Caco-2 (cell line): ENCODE results near the gene APRT. TPM values are rescaled to one million over a fixed set of nuclear protein-coding genes. Genes with fewer than 3 reads are reported as not detected.

Experiments
- BruUV-seq: library from RNA; stranded (reverse); fragments of 400-500 nt; replicated peaks from 2 replicates; lab custom pipeline; 2021; lab: Mats Ljungman, UMichigan
- CTCF ChIA-PET: fragments of 300-600 bp; sonication (Branson Sonifier 250); formaldehyde crosslinking; loops from one replicate; lab custom pipeline; 2022; ENCODE audit warnings: antibody characterized with exemption; lab: Charles Lee
- POLR2A ChIA-PET: fragments of 300-600 bp; sonication (Branson Sonifier 250); formaldehyde crosslinking; loops from one replicate; lab custom pipeline; 2022; ENCODE audit warnings: antibody characterized with exemption; lab: Charles Lee
- DNase-seq, 2 experiments: peaks; one replicate each; pipeline versions ENCODE4 v3.0.0 to v3.0.0-alpha.2; 2020 to 2022
- H3K27me3 ChIP-seq: replicated peaks from 2 replicates; pipeline ENCODE4 v1.6.0; 2011; ENCODE audit warnings: low read length; ENCODE audit not compliant: control insufficient read depth, insufficient read depth
- H3K36me3 ChIP-seq: 2 replicates; pipeline ENCODE4 v1.5.1; 2011; ENCODE audit warnings: low read length; ENCODE audit not compliant: control insufficient read depth, insufficient read depth
- H3K4me1 ChIP-seq: fragments of 250-450 bp; sonication (Bioruptor Pico); 2 replicates; pipeline ENCODE4 v1.5.1; 2020; ENCODE audit warnings: mild to moderate bottlenecking
- H3K4me3 ChIP-seq: 2 replicates; pipeline ENCODE4 v1.5.1; 2011; ENCODE audit warnings: low read depth, mild to moderate bottlenecking, control low read depth, low read length
- H3K9me3 ChIP-seq: fragments of 250-450 bp; sonication (Bioruptor Pico); 2 replicates; pipeline ENCODE4 v1.5.1; 2020; ENCODE audit warnings: mild to moderate bottlenecking, moderate library complexity
- H3K27ac Mint-ChIP-seq: one replicate; pipeline ENCODE4 v1.8.0; 2022; ENCODE audit warnings: mixed read lengths; ENCODE audit not compliant: unreplicated experiment
- H3K27me3 Mint-ChIP-seq: one replicate; pipeline ENCODE4 v1.8.0; 2022; ENCODE audit warnings: mixed read lengths; ENCODE audit not compliant: insufficient read depth, unreplicated experiment
- H3K36me3 Mint-ChIP-seq: one replicate; pipeline ENCODE4 v1.8.0; 2022; ENCODE audit warnings: mild to moderate bottlenecking, mixed read lengths; ENCODE audit not compliant: insufficient read depth, unreplicated experiment
- H3K4me1 Mint-ChIP-seq: one replicate; pipeline ENCODE4 v1.8.0; 2022; ENCODE audit warnings: low read depth, mixed read lengths; ENCODE audit not compliant: unreplicated experiment
- H3K4me3 Mint-ChIP-seq: one replicate; pipeline ENCODE4 v1.8.0; 2022; ENCODE audit warnings: mild to moderate bottlenecking, moderate library complexity, mixed read lengths; ENCODE audit not compliant: unreplicated experiment
- H3K9me3 Mint-ChIP-seq: one replicate; pipeline ENCODE4 v1.8.0; 2022; ENCODE audit warnings: mixed read lengths; ENCODE audit not compliant: unreplicated experiment
- CTCF ChIP-seq, 2 experiments: fragments of 200-600 bp in 1 of 2; IDR thresholded peaks; 1 replicate in 1 of 2; 2 replicates in 1 of 2; pipeline versions ENCODE4 v1.5.1 to v1.8.0; 2011 to 2022; ENCODE audit warnings: antibody characterized with exemption in 1 of 2, control low read depth in 1 of 2, inconsistent platforms in 1 of 2, low read depth in 1 of 2, low read length in 1 of 2, mild to moderate bottlenecking in 1 of 2, moderate library complexity in 1 of 2; ENCODE audit not compliant: insufficient read depth in 1 of 2, severe bottlenecking in 1 of 2, unreplicated experiment in 1 of 2
- intact Hi-C: fragments of 100-400 bp; cut with micrococcal nuclease; formaldehyde crosslinking; loops from one replicate; pipeline ENCODE4 v1.10.0; 2022; ENCODE audit not compliant: unreplicated experiment
- total RNA-seq: library from RNA; stranded (reverse); gene quantifications from 2 replicates; pipeline ENCODE4 v1.2.3, GENCODE V29; 2022

Gene APRT
- total RNA-seq, 1 experiment from 2014 or later: 251 TPM

GRCh38 chr16:88762941-88763340 is 48.8 kb downstream of the APRT start:
- Mint-ChIP-seq H3K27me3 (no peaks in the 10 kb centered on the region), H3K9me3 (no peaks in the 10 kb centered on the region), H3K4me3 (peak overlapping the region; percentile 68), H3K27ac (peak overlapping the region; percentile 90), H3K36me3 (peaks cover 53% of the 10 kb centered on the region), H3K4me1 (peaks cover 19% of the 10 kb centered on the region)
- Histone ChIP-seq H3K9me3 (no peaks in the 10 kb centered on the region), H3K36me3 (no peaks in the 10 kb centered on the region), H3K4me1 (peaks cover 59% of the 10 kb centered on the region), H3K4me3 (no peak overlapping the region), H3K27me3 (no peaks in the 10 kb centered on the region)
- no TSS peak for BruUV-seq
- no peak for TF ChIP-seq CTCF (IDR thresholded peaks at IDR 0.05; ENCODE audit: insufficient read depth in 1 of 2, low read depth in 1 of 2, low read length in 1 of 2, severe bottlenecking in 1 of 2, unreplicated experiment in 1 of 2)
- ChIA-PET POLR2A (interaction anchor here (1.5 kb wide), 1 partner anchor 21 kb away, joined by 11 read pairs; no protein-coding TSS in a partner anchor), CTCF (interaction anchor here (0.5 to 2.2 kb wide), 11 partner anchors 8 to 939 kb away, joined by 3 to 45 read pairs (median 6); partner anchors contain the start of genes PIEZO1 and SPATA2L)
- DNase-seq: no peak
- intact Hi-C loops: loop anchor here (1.0 to 2.0 kb wide), 2 partner anchors 20 to 22 kb away; partner anchors contain the start of gene PIEZO1

GRCh38 chr16:88762258-88762870 is 49.4 kb downstream of the APRT start:
- CTCF ChIA-PET: interaction anchor here (0.7 to 2.2 kb wide), 6 partner anchors 11 to 137 kb away, joined by 3 to 45 read pairs (median 16); partner anchors contain the start of gene PIEZO1
- Mint-ChIP-seq H3K36me3 (peaks cover 57% of the 10 kb centered on the region), H3K4me3 (no peak overlapping the region), H3K27ac (no peak overlapping the region), H3K4me1 (peaks cover 19% of the 10 kb centered on the region), H3K9me3 (no peaks in the 10 kb centered on the region), H3K27me3 (no peaks in the 10 kb centered on the region)
- Histone ChIP-seq H3K9me3 (no peaks in the 10 kb centered on the region), H3K4me1 (peaks cover 53% of the 10 kb centered on the region), H3K4me3 (no peak overlapping the region), H3K27me3 (no peaks in the 10 kb centered on the region), H3K36me3 (no peaks in the 10 kb centered on the region)
- no peak for DNase-seq
- no peak for TF ChIP-seq CTCF (IDR thresholded peaks at IDR 0.05; ENCODE audit: insufficient read depth in 1 of 2, low read depth in 1 of 2, low read length in 1 of 2, severe bottlenecking in 1 of 2, unreplicated experiment in 1 of 2)
- intact Hi-C loops: loop anchor here (2.0 kb wide), 1 partner anchor 20 kb away; no protein-coding TSS in a partner anchor
- POLR2A ChIA-PET: interaction anchor here (0.6 kb wide), 1 partner anchor 23 kb away, joined by 3 read pairs; no protein-coding TSS in a partner anchor
- BruUV-seq: no TSS peak

GRCh38 chr16:88761830-88762229 is 49.9 kb downstream of the APRT start:
- H3K36me3 Mint-ChIP-seq: peaks cover 56% of the 10 kb centered on the region
- TF ChIP-seq CTCF (IDR thresholded peaks at IDR 0.05; ENCODE audit: insufficient read depth in 1 of 2, low read depth in 1 of 2, low read length in 1 of 2, severe bottlenecking in 1 of 2, unreplicated experiment in 1 of 2): no peak
- intact Hi-C loops: loop anchor here (2.0 kb wide), 1 partner anchor 19 kb away; no protein-coding TSS in a partner anchor
- H3K27ac Mint-ChIP-seq: no peak overlapping the region
- H3K4me3 ChIP-seq: no peak overlapping the region
- no TSS peak for BruUV-seq
- H3K27me3 ChIP-seq: no peaks in the 10 kb centered on the region
- peaks cover 48% of the 10 kb centered on the region for H3K4me1 ChIP-seq
- no peak overlapping the region for H3K4me3 Mint-ChIP-seq
- ChIA-PET CTCF (interaction anchor here (4.7 kb wide), 1 partner anchor 25 kb away, joined by 30 read pairs; no protein-coding TSS in a partner anchor), POLR2A (no interaction called here)
- peaks cover 13% of the 10 kb centered on the region for H3K4me1 Mint-ChIP-seq
- no peaks in the 10 kb centered on the region for H3K9me3 ChIP-seq
- DNase-seq: no peak
- no peaks in the 10 kb centered on the region for H3K9me3 Mint-ChIP-seq
- H3K27me3 Mint-ChIP-seq: no peaks in the 10 kb centered on the region
- no peaks in the 10 kb centered on the region for H3K36me3 ChIP-seq
